Upper lobe of left lung (tissue), 6 donors: Measurements from ENCODE around the gene YKT6. TPM values are rescaled to one million over a fixed set of nuclear protein-coding genes. Genes with fewer than 3 reads are reported as not detected.

Source experiments
- ATAC-seq, 2 donors: fragments of 200-7000 bp; cut with Tn5 transposase; one replicate each; pipeline ENCODE4 v1.9.1; 2022; ENCODE audit warnings: mild to moderate bottlenecking in 2 of 2, moderate library complexity in 2 of 2; ENCODE audit not compliant: low FRiP score in 2 of 2
- DNase-seq, 2 donors: peaks; one replicate each; pipeline ENCODE4 v3.0.0-alpha.2; 2019 to 2020
- H3K27ac ChIP-seq, 4 donors: fragments of 200-600 bp; sonication (generic); one replicate each; pipeline ENCODE4 v1.5.1; 2016 to 2019
- H3K27me3 ChIP-seq, 4 donors: fragments of 200-600 bp; sonication (generic); one replicate each; pipeline ENCODE4 v1.5.1; 2017 to 2019
- H3K36me3 ChIP-seq, 4 donors: fragments of 200-600 bp; sonication (generic); one replicate each; pipeline ENCODE4 v1.5.1; 2016 to 2019
- H3K4me1 ChIP-seq, 4 donors: fragments of 200-600 bp; sonication (generic); one replicate each; pipeline ENCODE4 v1.5.1; 2018 to 2019
- H3K4me3 ChIP-seq, 4 donors: fragments of 200-600 bp; sonication (generic); one replicate each; pipeline ENCODE4 v1.5.1; 2017 to 2019; ENCODE audit warnings: mild to moderate bottlenecking in 2 of 4, moderate library complexity in 1 of 4
- H3K9me3 ChIP-seq, 4 donors: fragments of 200-600 bp; sonication (generic); one replicate each; pipeline ENCODE4 v1.5.1; 2018 to 2019
- EP300 ChIP-seq, 4 donors: sonication (generic); formaldehyde crosslinking; IDR thresholded peaks; one replicate each; pipeline ENCODE4 v1.5.1; 2017; ENCODE audit warnings: antibody characterized with exemption in 4 of 4, control low read depth in 2 of 4
- POLR2A ChIP-seq, 4 donors: fragments of 450-650 bp; IDR thresholded peaks; one replicate each; pipeline ENCODE4 v1.5.1; 2016 to 2017; ENCODE audit warnings: antibody characterized with exemption in 4 of 4, mild to moderate bottlenecking in 2 of 4
- POLR2AphosphoS5 ChIP-seq, 2 donors: sonication (generic); formaldehyde crosslinking; IDR thresholded peaks; one replicate each; pipeline ENCODE4 v1.5.1; 2017; ENCODE audit warnings: antibody characterized with exemption in 2 of 2
- WGBS, 2 donors: methylation state at CpG; one replicate each; pipeline ENCODE4 v1.1.5; 2017 to 2018; 5-methylcytosine and 5-hydroxymethylcytosine counted together
- total RNA-seq, 6 donors: library from RNA; depleted of rRNA in 4 of 6; stranded (reverse); fragments of >200 nt in 4 of 6; gene quantifications; one replicate each; pipeline versions ENCODE4 v1.1.0 to v1.2.1, GENCODE V29; 2016 to 2021
- TF ChIP-seq, protein P1 (sequence below), 6 experiments: fragments of 450-650 bp in 4 of 6; fragments of 200-600 bp in 2 of 6; sonication (generic) in 2 of 6; IDR thresholded peaks; one replicate each; pipeline ENCODE4 v1.5.1; 2016 to 2019; ENCODE audit warnings: antibody characterized with exemption in 6 of 6
- donor health status: DM: no; HTN: no; CAD: no; lungs with moderate emphysema.
- donor health status: DM: no; HTN: yes; CAD: no; lungs with severe emphysema.

Gene YKT6
- total RNA-seq, 6 donors from 2014 or later = 29.3 to 70.2 (median 53.1) TPM

DNA sequence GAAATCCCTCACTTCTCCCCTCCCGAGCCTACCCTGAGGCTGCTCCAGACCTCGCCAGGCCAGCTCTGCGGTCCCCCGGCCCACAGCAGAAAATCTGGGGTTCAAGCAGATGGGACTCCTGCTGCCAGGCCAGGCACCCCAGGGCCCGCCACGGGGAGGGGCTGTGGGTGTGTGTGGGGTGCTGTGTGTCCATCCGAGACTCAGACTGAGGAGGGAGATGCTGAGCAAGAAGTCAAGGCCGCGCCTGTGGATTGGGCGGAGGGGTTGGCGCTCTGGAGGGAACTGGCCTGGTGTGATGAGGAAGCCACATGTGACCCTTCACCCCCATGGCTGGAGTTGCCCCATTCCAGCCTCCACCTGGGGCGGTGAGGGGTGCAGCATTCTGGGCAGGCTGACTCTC, 51.1 kb downstream of the YKT6 start:
- H3K27me3 ChIP-seq = no peaks in the 10 kb centered on the region
- peak in 1 of 2 donors; percentile 69 for DNase-seq
- 90 to 95% methylated on average over 8 to 11 of the region's 12 CpGs for WGBS, 2 donors
- no peak for ATAC-seq
- H3K4me3 ChIP-seq = no peak overlapping the region
- no peak overlapping the region for H3K27ac ChIP-seq
- no peaks in the 10 kb centered on the region for H3K36me3 ChIP-seq
- H3K4me1 ChIP-seq = no peaks in the 10 kb centered on the region
- TF ChIP-seq EP300 (IDR thresholded peaks at IDR 0.05) = no peak
- TF ChIP-seq, protein P1, sequence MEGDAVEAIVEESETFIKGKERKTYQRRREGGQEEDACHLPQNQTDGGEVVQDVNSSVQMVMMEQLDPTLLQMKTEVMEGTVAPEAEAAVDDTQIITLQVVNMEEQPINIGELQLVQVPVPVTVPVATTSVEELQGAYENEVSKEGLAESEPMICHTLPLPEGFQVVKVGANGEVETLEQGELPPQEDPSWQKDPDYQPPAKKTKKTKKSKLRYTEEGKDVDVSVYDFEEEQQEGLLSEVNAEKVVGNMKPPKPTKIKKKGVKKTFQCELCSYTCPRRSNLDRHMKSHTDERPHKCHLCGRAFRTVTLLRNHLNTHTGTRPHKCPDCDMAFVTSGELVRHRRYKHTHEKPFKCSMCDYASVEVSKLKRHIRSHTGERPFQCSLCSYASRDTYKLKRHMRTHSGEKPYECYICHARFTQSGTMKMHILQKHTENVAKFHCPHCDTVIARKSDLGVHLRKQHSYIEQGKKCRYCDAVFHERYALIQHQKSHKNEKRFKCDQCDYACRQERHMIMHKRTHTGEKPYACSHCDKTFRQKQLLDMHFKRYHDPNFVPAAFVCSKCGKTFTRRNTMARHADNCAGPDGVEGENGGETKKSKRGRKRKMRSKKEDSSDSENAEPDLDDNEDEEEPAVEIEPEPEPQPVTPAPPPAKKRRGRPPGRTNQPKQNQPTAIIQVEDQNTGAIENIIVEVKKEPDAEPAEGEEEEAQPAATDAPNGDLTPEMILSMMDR (IDR thresholded peaks at IDR 0.05) = no peak
- no peak for TF ChIP-seq POLR2AphosphoS5 (IDR thresholded peaks at IDR 0.05)
- no peak for TF ChIP-seq POLR2A (IDR thresholded peaks at IDR 0.05)
- H3K9me3 ChIP-seq = no peaks in the 10 kb centered on the region

GRCh38 chr7:44256459-44256858, 55.7 kb downstream of the YKT6 start:
- no peaks in the 10 kb centered on the region for H3K27me3 ChIP-seq
- DNase-seq = no peak
- 97 to 100% methylated on average over 1 to 5 of the region's 5 CpGs for WGBS, 2 donors
- no peak overlapping the region for H3K27ac ChIP-seq
- H3K4me1 ChIP-seq = peaks cover 21 to 32% (median 26%) of the 10 kb centered on the region in 4 donors
- TF ChIP-seq POLR2AphosphoS5 (IDR thresholded peaks at IDR 0.05) (no peak), POLR2A (IDR thresholded peaks at IDR 0.05) (no peak), EP300 (IDR thresholded peaks at IDR 0.05) (no peak)
- TF ChIP-seq, protein P1 (IDR thresholded peaks at IDR 0.05) = no peak
- ATAC-seq = no peak
- no peaks in the 10 kb centered on the region for H3K9me3 ChIP-seq
- no peak overlapping the region for H3K4me3 ChIP-seq
- no peaks in the 10 kb centered on the region for H3K36me3 ChIP-seq

DNA sequence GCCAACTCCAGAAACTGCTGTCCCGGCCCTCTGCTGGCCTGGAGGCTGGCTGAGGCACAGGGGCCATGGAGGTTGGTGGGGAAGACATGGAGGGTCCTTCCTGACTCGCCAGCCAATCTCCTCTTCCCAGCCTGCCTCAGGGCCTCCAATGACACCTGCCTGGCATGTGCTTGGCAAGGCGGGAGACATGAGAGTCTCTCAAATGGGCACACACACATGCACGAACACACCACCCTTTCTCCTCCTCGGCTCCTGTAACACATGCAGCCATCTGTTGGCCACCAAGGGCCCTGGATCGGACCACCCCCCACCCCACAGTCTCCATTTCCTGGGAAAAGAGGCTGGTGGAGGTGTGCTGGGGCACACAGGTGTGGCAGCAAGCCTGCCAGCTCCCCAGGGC, 56.4 kb downstream of the YKT6 start:
- Histone ChIP-seq H3K27me3 (no peaks in the 10 kb centered on the region), H3K4me3 (no peak overlapping the region), H3K27ac (peak overlapping the region in 3 of 4 donors; percentile 61 to 72 (median 61)), H3K4me1 (peaks cover 21 to 32% (median 26%) of the 10 kb centered on the region in 4 donors), H3K36me3 (no peaks in the 10 kb centered on the region), H3K9me3 (no peaks in the 10 kb centered on the region)
- WGBS, 2 donors = 88 to 90% methylated on average over 5 to 6 of the region's 6 CpGs
- no peak for TF ChIP-seq POLR2A (IDR thresholded peaks at IDR 0.05)
- no peak for TF ChIP-seq POLR2AphosphoS5 (IDR thresholded peaks at IDR 0.05)
- TF ChIP-seq, protein P1 (IDR thresholded peaks at IDR 0.05) = no peak
- TF ChIP-seq EP300 (IDR thresholded peaks at IDR 0.05) = no peak
- DNase-seq (peak in 1 of 2 donors; percentile 46), ATAC-seq (no peak)

- Histone ChIP-seq H3K36me3 (no peaks in the 10 kb centered on the region), H3K27ac (peak overlapping the region in 3 of 4 donors; percentile 61 to 72 (median 61)), H3K4me1 (peaks cover 21 to 32% (median 26%) of the 10 kb centered on the region in 4 donors), H3K9me3 (no peaks in the 10 kb centered on the region), H3K27me3 (no peaks in the 10 kb centered on the region), H3K4me3 (no peak overlapping the region)
- DNase-seq = peak; percentile 58 to 78
- ATAC-seq = peak; percentile 76 to 84
- WGBS, 2 donors = 34 to 36% methylated on average over 13 to 18 of the region's 18 CpGs
- peak in 1 of 4 donors; percentile 38 for TF ChIP-seq EP300 (IDR thresholded peaks at IDR 0.05)
- TF ChIP-seq POLR2A (IDR thresholded peaks at IDR 0.05) = no peak
- peak; percentile 65 to 74 for TF ChIP-seq POLR2AphosphoS5 (IDR thresholded peaks at IDR 0.05)
- TF ChIP-seq, protein P1 (IDR thresholded peaks at IDR 0.05) = peak in 3 of 6 experiments; percentile 12 to 41 (median 35)
Observed at GRCh38 chr7:44257618-44258422, 57.0 kb downstream of the YKT6 start.
